ENCODE data around the gene KRR1. TPM values are rescaled to one million over a fixed set of nuclear protein-coding genes. Genes with fewer than 3 reads are reported as not detected.

KRR1 gene
- total and polyA plus RNA-seq, 2 experiments from 2014 or later, result 55.7 to 120 TPM

GRCh38 chr12:75489613-75490210 lies 21.7 kb downstream of the KRR1 start:
- Histone ChIP-seq H3K9me2 (ENCODE audit: insufficient read depth) (no peaks in the 10 kb centered on the region), H3K79me2 (replicated peaks; ENCODE audit: insufficient read depth) (no peaks in the 10 kb centered on the region), H3K27ac (ENCODE audit: low read depth) (peak overlapping the region; percentile 51; the same call in 1 of the 2 replicates), H3K4me2 (no peak overlapping the region), H3F3A (replicated peaks; ENCODE audit: low read depth) (no peaks in the 10 kb centered on the region), H3K27me3 (ENCODE audit: insufficient read depth) (no peaks in the 10 kb centered on the region), H3K4me1 (ENCODE audit: insufficient read depth) (peaks cover 4% of the 10 kb centered on the region), H3K4me3 (no peak overlapping the region), H2AFZ (no peak overlapping the region), H4K20me1 (replicated peaks; ENCODE audit: insufficient read depth) (no peaks in the 10 kb centered on the region), H3K36me3 (ENCODE audit: insufficient read depth) (no peaks in the 10 kb centered on the region)
- Mint-ChIP-seq H3K27ac (peak overlapping the region; percentile 11; the same call in 1 of the 2 replicates), H3K4me1 (peaks cover 19% of the 10 kb centered on the region), H3K36me3 (ENCODE audit: low read depth) (no peaks in the 10 kb centered on the region), H3K9me3 (no peaks in the 10 kb centered on the region), H3K27me3 (ENCODE audit: insufficient read depth, low read depth, poor library complexity) (no peaks in the 10 kb centered on the region), H3K4me3 (no peak overlapping the region)
- peak; percentile 12 for DNase-seq (ENCODE audit: low spot score)
- no peak for TF ChIP-seq POLR2AphosphoS5 (IDR thresholded peaks at IDR 0.05; ENCODE audit: low read depth)
- no peak for TF ChIP-seq REST (IDR thresholded peaks at IDR 0.05; ENCODE audit: unreplicated experiment)
- no peak for TF ChIP-seq ETS1 (IDR thresholded peaks at IDR 0.05)
- TF ChIP-seq JUNB (IDR thresholded peaks at IDR 0.05; ENCODE audit: unreplicated experiment), result no peak
- no peak for TF ChIP-seq ZNF114 (CRISPR knock-in tag; IDR thresholded peaks at IDR 0.05)
- no peak for TF ChIP-seq ZNF462 (CRISPR knock-in tag; IDR thresholded peaks at IDR 0.05)
- TF ChIP-seq NANOG (IDR thresholded peaks at IDR 0.05; ENCODE audit: borderline replicate concordance), result no peak
- no peak for TF ChIP-seq CREB1 (CRISPR knock-in tag; IDR thresholded peaks at IDR 0.05; ENCODE audit: low read depth)
- TF ChIP-seq ZNF331 (CRISPR knock-in tag; IDR thresholded peaks at IDR 0.05; ENCODE audit: low read depth), result no peak
- TF ChIP-seq EZH2 (IDR thresholded peaks at IDR 0.05; ENCODE audit: low read depth, unreplicated experiment), result no peak
- no peak for ATAC-seq
